MV-4-11 (cell line): ENCODE results near the gene GLIS1.

ENCODE experiments used
- DNase-seq: peaks from one replicate; lab custom pipeline; 2025; lab: John Stamatoyannopoulos, UW

The GLIS1 gene

DNA sequence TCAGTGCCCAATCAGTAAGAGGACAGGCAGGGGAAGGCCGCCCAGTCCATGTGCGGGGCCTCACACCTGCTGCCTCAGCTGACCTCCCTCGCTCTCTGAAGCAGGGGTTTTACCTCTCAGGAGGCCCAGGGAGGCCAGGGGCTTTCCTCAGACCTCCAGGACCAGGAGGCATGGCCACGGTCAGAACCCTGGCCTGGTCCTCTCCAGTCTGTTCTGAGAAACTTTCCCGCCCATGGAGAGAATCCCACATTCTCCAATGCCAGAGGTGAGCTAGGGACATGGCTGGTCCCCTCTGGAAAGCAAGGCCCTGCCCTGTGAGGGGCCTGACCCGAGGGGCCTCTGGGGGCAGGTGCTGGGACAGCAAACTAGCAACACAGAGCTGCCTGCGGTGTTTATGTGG is 211.6 kb downstream of the GLIS1 start:
- no peak for DNase-seq

GRCh38 chr1:53526451-53527101 is 212.4 kb downstream of the GLIS1 start:
- DNase-seq, result no peak

DNA sequence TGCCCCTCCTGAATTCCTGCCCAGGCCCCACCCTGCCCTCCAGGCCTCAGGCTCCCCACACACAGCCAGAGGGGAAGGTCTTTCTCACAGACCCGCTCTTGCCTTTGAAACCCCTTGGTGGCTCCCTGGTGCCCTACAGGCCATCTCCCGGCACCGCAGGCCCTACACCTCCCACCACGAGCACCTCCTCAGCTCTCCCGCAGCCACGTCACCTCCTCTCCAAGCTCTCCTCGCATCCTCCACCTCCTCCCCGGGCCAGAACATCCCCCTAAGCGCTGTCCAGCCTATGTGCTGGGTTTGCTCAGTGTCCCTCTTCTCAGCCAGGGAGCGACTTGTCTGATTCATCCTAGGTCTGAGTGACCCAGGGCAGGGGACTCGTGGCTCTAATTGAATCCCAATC is 213.4 kb downstream of the GLIS1 start:
- DNase-seq, result no peak

- DNase-seq, result no peak
Observed at GRCh38 chr1:53524428-53525375, 214.3 kb downstream of the GLIS1 start.

DNA sequence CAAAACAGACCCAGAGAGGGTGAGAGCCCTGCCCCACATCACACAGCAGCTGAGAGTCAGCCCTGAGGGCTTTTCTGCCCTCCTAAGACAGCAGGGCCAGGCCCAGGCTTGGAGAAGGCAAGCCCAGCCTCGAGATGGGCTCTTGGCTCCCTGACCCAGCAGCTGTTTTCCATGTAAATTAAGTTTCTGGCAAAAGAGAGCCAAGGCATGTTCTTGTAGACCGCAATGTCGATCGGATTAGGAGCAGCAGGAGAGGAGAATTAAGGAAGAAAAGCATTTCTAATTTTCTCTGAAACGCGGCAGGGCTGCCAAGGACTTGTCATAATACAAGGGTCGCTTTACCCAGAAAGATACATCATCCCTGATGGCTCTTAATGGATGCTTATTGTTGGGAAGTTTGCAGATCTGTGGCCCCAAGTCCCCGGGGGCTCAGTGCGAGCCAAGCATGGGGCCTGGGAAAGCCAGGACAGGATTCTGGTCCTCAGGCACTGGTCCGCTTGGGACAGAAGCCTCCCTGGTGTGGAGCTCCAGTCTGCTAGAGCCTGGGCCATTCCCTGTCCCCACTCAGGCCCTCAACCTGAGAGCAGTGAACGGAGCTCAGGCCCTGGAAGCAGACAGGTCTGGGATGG is 216.9 kb downstream of the GLIS1 start:
- no peak for DNase-seq

DNA sequence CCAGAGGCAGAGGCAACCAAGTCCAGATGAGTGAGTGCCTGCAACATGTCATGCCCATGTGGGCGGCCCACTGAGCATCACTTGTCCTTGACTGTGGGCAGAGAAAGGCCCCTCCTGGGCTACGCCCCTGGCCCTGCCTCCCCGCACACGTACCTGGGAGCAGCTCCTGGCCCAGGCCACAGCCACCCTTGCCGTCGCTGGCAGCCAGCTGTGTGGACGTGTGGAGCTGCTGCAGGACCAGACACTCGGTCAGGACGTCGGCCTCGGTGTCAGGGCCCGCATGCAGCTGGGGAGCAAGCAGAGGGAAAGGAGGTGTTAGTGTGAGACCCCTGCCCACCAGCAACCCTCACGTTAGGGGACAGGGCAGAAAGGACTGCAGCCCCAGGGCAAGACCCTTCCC is 218.5 kb downstream of the GLIS1 start:
- DNase-seq, result no peak

- no peak for DNase-seq
Observed at GRCh38 chr1:53519421-53519820, 219.5 kb downstream of the GLIS1 start.

DNA sequence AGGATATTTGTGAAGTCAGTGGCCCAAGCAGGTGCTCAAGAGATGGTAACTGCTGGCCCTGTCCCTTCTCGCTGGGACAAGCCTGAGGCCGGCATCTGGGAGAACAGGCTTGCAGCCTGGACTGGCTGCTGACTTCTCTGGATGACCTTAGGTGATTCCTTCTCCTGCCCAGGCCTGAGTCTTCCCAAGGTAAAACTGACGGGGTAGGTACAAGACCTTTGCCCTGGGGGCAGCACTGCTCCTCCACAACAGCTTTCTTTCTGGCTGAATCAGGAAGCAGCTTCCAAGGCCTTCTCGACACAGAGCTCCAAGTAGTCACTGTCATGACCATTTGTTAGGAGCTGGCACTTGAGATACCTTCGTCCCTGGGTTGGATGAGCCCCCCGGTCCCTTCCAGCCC is 220.2 kb downstream of the GLIS1 start:
- no peak for DNase-seq

DNA sequence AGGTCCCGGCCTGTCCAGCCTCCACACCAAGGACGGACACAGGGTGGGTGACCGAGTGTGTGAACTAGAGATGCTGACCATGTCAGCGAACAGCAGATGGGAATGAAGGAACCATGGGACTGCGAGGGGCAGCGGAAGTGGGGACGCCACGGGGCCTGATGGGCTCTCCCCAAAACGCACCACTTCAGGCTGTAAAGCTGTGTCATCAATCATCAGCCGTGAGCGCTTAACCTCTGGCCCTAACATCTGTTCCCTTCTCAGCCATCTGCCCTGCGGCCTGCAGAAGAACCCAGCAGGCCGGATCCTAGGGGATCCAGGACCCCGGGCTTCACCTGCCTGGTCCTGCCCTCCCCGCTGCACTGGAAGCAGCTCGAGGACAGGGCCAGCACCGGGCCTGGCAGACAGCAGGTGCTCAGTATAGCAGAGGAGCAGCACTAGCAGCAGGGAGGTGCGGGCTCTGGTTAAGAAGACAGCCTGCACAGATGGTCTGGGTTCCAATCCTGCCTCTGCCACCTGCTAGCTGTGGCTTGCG is 221.1 kb downstream of the GLIS1 start:
- DNase-seq, result no peak

GRCh38 chr1:53517109-53517508 is 221.9 kb downstream of the GLIS1 start:
- no peak for DNase-seq

DNA sequence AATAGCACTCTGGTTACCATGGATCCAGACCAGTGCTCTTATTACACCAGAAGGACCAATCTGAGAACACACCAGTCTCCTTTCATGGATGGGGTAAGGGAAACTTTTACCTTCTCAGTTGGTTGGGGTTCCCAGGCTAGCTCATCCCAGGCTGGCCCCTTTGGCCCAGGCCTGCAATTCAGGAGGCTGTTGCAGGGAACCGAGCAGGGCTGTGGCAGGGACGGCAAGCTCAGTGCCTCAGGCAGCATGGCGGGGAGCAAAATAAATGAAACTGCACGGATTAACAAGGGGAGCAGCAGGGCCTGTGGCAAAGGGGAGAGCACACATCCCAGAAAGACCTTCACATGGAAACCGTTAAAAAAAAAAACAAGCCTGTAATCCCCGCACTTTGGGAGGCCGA is 222.8 kb downstream of the GLIS1 start:
- DNase-seq, result no peak

DNA sequence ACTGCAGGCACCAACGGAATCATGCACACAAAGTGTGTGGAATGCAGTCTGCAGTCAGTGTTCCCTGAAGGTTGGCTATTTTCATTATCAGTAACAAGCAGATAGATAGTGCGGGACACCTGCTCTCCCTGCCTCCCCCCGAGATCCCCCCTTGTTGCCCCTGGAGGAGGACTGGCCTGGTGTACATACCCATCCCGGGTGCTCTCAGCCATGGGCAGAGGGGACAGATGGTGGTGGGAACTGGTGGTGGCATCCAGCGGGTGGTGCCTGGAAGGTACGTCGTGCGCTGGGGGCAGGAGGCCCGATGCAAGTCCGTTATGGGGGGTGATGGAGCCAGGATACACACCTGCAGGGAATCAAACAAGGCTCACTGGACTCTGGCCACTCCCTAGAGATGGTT is 224.5 kb downstream of the GLIS1 start:
- no peak for DNase-seq

- no peak for DNase-seq
Observed at GRCh38 chr1:53513846-53514245, 225.1 kb downstream of the GLIS1 start.

GRCh38 chr1:53512807-53513755 is 225.9 kb downstream of the GLIS1 start:
- DNase-seq, result no peak

- DNase-seq, result no peak
Observed at GRCh38 chr1:53511933-53512806, 226.8 kb downstream of the GLIS1 start.

GRCh38 chr1:53511323-53511932 is 227.5 kb downstream of the GLIS1 start:
- no peak for DNase-seq

GRCh38 chr1:53510215-53510614 is 228.7 kb downstream of the GLIS1 start:
- DNase-seq, result no peak

- no peak for DNase-seq
Observed at GRCh38 chr1:53509775-53510174, 229.2 kb downstream of the GLIS1 start.

GRCh38 chr1:53508991-53509666 is 229.8 kb downstream of the GLIS1 start:
- DNase-seq, result peak; percentile 55
